A172 (cell line): ENCODE data around the gene ACIN1. TPM values are rescaled to one million over a fixed set of nuclear protein-coding genes. Genes with fewer than 3 reads are reported as not detected.
A peak's percentile ranks its signal among the peaks of the same experiment; 100 is the strongest.
"Not testable (repeated sequence)": the region's sequence is repeated elsewhere in the genome, so short reads cannot be mapped to it uniquely, and the experiment has no call there.

Source experiments
- DNase-seq: peaks from one replicate; pipeline ENCODE4 v3.0.0-alpha.2; 2015; ENCODE audit warnings: low spot score
- total RNA-seq: library from RNA; depleted of rRNA; stranded (reverse); fragments of >200 nt; shearing (Covaris generic); gene quantifications from 2 replicates; pipeline ENCODE4 v1.2.3, GENCODE V29; 2014; rRNA removed

ACIN1 gene
- total RNA-seq, 1 experiment from 2014 or later: 58.8 TPM

- DNase-seq: no peak
Observed at GRCh38 chr14:23018107-23018506, 76.8 kb downstream of the ACIN1 start.

GRCh38 chr14:23017091-23017490 lies 77.8 kb downstream of the ACIN1 start:
- DNase-seq: no peak

- DNase-seq: no peak
Observed at GRCh38 chr14:23015618-23016017, 79.3 kb downstream of the ACIN1 start.

GRCh38 chr14:23013749-23014054 lies 81.2 kb downstream of the ACIN1 start:
- DNase-seq: not testable (repeated sequence)

GRCh38 chr14:23013054-23013748 lies 81.7 kb downstream of the ACIN1 start:
- DNase-seq: no peak

DNA sequence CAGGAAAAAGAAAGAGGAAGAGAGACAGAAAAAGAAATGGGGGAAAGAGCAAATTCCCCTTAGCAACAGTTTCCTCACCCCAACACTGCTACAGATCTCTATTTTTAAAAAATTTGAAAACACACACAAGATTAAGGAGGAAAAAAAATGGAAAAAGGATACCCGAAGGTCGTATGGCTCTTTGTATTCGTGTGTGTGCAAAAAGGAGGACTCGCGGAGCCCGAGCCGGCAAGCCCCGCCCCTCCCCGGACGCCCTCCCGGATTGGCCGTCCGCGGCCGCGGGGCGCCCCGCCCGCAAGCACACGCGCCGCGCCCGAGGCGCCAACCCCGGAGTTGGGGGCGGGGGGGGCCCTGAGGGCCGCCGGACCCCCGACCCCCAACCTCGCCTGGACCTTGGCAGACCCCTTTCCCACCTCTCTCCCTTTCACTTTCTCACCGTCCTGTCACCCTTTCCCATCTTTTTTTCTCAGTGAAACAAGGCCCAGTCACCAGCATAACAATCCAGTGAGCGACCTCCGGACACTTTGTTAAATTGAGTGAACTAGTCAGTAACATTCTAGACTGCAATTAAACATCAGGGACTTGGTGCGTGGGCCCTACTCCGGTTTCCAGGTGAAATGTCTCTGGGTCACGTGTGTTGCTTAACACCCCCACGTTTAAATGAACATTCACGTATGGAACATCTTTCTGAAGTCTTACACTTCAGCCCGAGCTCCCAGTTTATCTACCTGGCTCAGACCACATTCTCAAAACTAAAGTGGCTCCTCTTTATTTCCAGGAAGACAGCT lies 84.8 kb downstream of the ACIN1 start, which contains the start of gene C14orf93:
Gene C14orf93 (minus strand): TSS at position 205 of the 788 bp plus-strand sequence. CDS start 11,120 bp downstream, outside the sequence.
- DNase-seq: peak; percentile 16

GRCh38 chr14:23009483-23009938 lies 85.4 kb downstream of the ACIN1 start:
- no peak for DNase-seq

GRCh38 chr14:23008831-23009230 lies 86.1 kb downstream of the ACIN1 start:
- DNase-seq: no peak

Other genes starting within 250 kb of the ACIN1 start
- gene LRP10, start 223.4 kb downstream of the ACIN1 start, total RNA-seq: 28.7 and 38.7 TPM in 2 replicates
- gene REM2, start 211.9 kb downstream of the ACIN1 start, total RNA-seq: not detected in 2 replicates
- 56.8 and 64.1 TPM in 2 replicates for gene RBM23, start 176.0 kb downstream of the ACIN1 start, total RNA-seq
- 38.6 and 181 TPM in 2 replicates for gene PRMT5, start 165.8 kb downstream of the ACIN1 start, total RNA-seq
- 39.8 and 46.9 TPM in 2 replicates for gene HAUS4, start 138.0 kb downstream of the ACIN1 start, total RNA-seq
- 47.5 and 65.5 TPM in 2 replicates for gene AJUBA, start 112.6 kb downstream of the ACIN1 start, total RNA-seq
- 6.9 and 8.1 TPM in 2 replicates for gene C14orf93, start 85.0 kb downstream of the ACIN1 start, total RNA-seq
- gene PSMB5, start 60.2 kb downstream of the ACIN1 start, total RNA-seq: 219 and 225 TPM in 2 replicates
- not detected in 2 replicates for gene PSMB11, start 52.9 kb downstream of the ACIN1 start, total RNA-seq
- 2.8 and 4.0 TPM in 2 replicates for gene CDH24, start 37.6 kb downstream of the ACIN1 start, total RNA-seq
- gene C14orf119, start 369 bp upstream of the ACIN1 start, total RNA-seq: 23.0 and 34.5 TPM in 2 replicates
- not detected in 2 replicates for gene CIROP, start 9.9 kb upstream of the ACIN1 start, total RNA-seq
- 0.96 TPM in 1 of 2 replicates, not detected in the other for gene CEBPE, start 24.1 kb upstream of the ACIN1 start, total RNA-seq
- gene SLC7A8, start 88.5 kb upstream of the ACIN1 start, total RNA-seq: 1.5 and 2.5 TPM in 2 replicates
- gene RNF212B, start 142.8 kb upstream of the ACIN1 start, total RNA-seq: not detected in 2 replicates
- 4.5 and 4.7 TPM in 2 replicates for gene HOMEZ, start 191.0 kb upstream of the ACIN1 start, total RNA-seq
- 1.4 and 1.9 TPM in 2 replicates for gene PPP1R3E, start 207.7 kb upstream of the ACIN1 start, total RNA-seq
- 5.8 and 7.6 TPM in 2 replicates for gene BCL2L2, start 211.7 kb upstream of the ACIN1 start, total RNA-seq
- gene PABPN1, start 226.3 kb upstream of the ACIN1 start, total RNA-seq: 66.5 and 85.1 TPM in 2 replicates